CMK (cell line): ENCODE data around the gene ZNF547.

ENCODE experiments used
- DNase-seq: peaks from one replicate; pipeline ENCODE4 v3.0.0-alpha.2; 2010; ENCODE audit warnings: low read depth

ZNF547 gene

GRCh38 chr19:57362997-57363687, at the start of gene ZNF547, which contains the start of gene TRAPPC2B:
ZNF547 (plus strand) TSS chr19:57363551; CDS start chr19:57368556, 5,005 bp downstream.
TRAPPC2B (plus strand) TSS chr19:57363551; CDS start chr19:57364834, 1,283 bp downstream.
- DNase-seq: peak; percentile 99

GRCh38 chr19:57314146-57314545, 49.2 kb upstream of the ZNF547 start:
- no peak for DNase-seq

DNA sequence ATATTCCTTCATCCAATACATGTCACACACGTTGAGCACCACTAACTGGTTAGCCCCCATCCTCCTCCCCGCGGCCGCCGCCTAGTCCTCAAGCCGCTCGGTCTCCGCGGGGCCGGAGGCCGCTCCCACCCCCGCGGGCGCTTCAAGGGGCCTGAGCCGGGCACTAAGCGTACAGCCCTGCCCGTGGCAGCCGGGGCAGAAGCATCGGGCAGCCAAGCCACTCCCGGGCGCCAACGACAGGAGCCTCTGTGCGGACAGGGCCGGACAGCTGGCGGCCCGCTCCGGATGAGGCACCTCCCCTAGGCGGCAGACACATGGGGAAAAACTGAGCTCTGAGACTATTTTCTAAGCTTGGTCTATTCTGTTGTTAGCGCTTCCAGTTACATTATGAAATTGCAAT, 45.8 kb upstream of the ZNF547 start:
- no peak for DNase-seq

DNA sequence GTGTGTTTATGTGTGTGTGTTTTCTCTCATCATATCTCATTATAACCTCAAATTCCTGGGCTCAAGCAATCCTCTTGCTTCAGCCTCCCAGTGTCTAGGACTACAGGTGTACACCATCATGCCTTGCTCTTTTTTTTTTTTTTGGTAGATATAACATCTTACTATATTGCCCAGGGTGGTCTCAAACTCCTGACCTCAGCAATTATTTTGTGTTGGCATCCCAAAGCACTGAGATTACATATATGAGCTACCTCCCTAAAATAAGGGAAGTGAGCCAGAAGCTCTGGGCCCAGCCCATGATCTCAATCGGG, 43.5 kb upstream of the ZNF547 start:
- DNase-seq: no peak

- peak; percentile 89 for DNase-seq
These were observed 42.9 kb upstream of the ZNF547 start, which contains the start of gene ZNF543 for GRCh38 chr19:57320180-57321084. ZNF543 (plus strand) TSS chr19:57320472; CDS start chr19:57320854, 382 bp downstream.

DNA sequence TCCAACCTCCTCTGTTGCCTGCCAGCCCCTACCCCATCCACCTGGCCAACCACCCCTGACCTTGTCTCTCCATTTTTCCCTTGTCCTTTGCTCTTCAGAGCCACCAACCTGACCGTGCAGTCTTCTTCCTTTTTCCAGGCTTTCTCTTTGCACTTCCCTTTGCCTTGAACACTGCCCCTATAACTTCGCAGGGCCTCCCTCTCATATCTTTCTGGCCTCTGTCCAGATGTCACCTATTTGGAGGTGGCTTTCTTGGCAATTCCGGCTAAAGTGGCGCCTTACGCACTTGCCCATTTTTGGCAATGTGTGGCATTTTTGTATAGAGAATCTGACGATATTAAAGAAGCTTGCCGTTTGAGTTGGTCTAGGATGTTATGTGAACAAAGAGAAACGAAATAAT, 42.2 kb upstream of the ZNF547 start:
- no peak for DNase-seq

- no peak for DNase-seq
These were observed 41.6 kb upstream of the ZNF547 start for GRCh38 chr19:57321751-57322150.

DNA sequence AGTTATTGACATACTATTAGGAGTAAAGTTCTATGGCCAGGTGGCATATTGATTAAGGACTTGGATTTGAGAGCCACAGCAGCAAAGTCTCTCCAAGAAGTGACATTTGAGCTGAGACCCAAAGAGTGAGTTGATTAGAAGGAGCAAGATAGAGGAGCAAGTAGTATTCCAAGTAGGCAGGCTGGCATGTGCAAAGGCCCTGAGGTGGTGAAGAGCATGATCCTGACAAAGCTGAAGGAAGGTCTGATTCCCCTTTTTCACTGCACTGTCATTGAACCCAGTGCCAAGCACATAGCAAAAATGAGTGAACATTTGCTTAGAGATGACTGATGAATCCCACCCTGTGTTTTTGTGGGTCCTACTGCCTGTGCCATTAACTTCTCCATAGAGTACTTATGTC, 38.4 kb upstream of the ZNF547 start:
- DNase-seq: no peak

- no peak for DNase-seq
These were observed 35.4 kb upstream of the ZNF547 start for GRCh38 chr19:57327993-57328392.

DNA sequence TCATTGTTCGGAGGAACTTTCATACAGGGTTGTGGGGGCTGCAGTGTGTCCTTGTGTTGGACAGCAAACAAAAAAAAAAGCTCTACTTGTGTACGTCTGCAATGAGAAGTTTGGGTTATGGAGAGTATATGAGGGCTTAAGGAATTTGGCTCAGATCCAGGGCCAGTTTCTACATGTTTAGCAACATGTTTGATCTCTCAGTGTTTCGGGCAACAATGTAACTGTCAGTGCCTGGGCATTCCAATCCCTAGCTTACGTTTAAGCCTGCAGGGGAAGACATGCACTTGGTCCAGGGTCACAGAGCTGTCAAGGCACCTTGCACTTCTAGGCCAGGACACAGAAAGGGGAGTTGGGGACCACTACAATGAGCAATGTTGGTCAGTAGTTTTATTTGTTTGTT, 29.2 kb upstream of the ZNF547 start:
- no peak for DNase-seq

DNA sequence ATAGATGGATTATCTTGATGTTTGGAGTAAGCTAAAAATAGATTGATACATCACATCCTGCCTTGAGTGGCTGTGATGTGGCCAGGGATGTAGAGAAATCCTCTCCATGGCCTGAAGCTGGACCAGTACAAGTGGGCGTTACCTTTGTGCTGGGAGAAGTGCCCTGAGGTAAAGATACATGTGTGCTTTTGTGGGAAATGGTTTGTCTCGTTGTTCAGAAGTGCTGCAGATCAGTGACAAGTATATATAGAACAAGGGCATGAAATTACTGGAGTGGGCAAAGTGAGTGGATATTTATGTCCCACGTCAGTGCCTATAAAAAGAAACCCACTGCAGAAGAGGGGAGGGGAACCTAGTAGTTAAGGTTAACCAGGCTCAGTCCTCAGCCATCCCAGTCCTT, 24.5 kb upstream of the ZNF547 start:
- no peak for DNase-seq

GRCh38 chr19:57342582-57342981, 20.8 kb upstream of the ZNF547 start:
- DNase-seq: no peak

GRCh38 chr19:57348136-57348535, 15.2 kb upstream of the ZNF547 start:
- no peak for DNase-seq

GRCh38 chr19:57350877-57351805, 12.2 kb upstream of the ZNF547 start, which contains the start of gene ZNF304:
ZNF304 (plus strand) TSS chr19:57351271; CDS start chr19:57351665, 394 bp downstream.
- DNase-seq: peak; percentile 76

- no peak for DNase-seq
These were observed 11.5 kb upstream of the ZNF547 start for GRCh38 chr19:57351867-57352266.

DNA sequence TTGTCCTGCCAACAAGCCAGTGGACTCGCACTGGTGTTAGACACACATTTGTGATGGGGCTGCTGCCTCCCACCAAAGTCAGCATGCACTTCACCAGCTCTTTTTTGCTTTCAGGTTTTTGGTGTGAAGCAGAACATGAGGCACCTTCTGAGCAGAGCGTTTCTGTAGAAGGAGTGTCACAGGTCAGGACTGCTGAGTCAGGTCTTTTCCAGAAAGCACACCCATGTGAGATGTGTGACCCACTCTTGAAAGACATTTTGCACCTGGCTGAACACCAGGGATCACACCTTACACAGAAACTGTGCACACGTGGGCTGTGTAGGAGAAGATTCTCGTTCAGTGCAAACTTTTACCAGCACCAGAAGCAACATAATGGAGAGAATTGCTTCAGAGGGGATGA, 7.4 kb upstream of the ZNF547 start:
- no peak for DNase-seq

DNA sequence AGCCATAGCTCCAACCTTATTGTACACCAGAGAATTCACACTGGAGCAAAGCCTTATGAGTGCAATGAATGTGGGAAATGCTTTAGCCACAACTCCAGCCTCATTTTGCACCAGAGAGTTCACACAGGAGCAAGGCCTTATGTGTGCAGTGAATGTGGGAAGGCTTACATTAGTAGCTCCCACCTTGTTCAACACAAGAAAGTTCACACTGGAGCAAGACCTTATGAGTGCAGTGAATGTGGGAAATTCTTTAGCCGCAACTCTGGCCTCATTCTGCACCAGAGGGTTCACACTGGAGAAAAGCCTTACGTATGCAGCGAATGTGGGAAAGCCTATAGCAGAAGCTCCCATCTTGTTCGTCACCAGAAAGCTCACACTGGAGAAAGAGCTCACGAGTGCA, 5.9 kb upstream of the ZNF547 start:
- no peak for DNase-seq

DNA sequence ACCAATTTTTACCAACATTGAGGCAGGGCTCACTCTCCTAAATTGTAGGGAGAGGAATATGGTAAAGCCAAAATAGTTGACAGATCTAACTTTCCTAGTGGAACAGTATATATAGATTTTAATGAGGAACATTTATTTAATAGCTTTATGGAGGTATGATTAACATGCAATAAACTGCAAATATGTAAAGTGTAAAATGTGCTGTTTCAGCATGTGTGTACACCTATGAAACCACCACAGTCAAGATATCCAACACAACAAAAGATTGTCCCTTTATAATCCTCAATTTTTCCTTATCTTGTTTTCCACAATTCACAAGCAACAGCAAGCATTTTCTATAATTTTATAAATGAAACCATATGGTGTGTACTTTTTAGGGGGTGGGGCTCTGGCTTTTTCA, 4.1 kb upstream of the ZNF547 start:
- no peak for DNase-seq

GRCh38 chr19:57362419-57362818, 932 bp upstream of the ZNF547 start:
- no peak for DNase-seq

- DNase-seq: no peak
These were observed 384 bp downstream of the ZNF547 start for GRCh38 chr19:57363688-57364181.

DNA sequence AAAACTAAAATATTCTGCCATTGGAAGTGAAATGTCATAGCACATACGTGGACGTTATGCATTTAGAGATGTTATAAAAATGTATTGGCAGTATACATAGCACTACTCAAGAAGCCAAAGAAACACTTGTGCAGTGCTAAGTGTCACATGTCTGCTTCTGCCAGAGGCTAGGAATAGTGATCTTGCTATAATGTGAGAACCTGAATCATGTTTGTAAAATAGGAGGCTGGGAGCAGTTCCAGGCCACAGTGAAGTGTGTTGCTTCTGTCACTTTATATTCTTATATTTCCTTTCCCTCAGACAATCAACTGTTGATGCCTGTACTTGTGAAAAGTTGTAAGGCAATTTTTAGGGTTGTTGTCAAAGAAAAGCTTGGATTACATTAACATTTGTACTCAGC, 3.4 kb downstream of the ZNF547 start:
- no peak for DNase-seq

DNA sequence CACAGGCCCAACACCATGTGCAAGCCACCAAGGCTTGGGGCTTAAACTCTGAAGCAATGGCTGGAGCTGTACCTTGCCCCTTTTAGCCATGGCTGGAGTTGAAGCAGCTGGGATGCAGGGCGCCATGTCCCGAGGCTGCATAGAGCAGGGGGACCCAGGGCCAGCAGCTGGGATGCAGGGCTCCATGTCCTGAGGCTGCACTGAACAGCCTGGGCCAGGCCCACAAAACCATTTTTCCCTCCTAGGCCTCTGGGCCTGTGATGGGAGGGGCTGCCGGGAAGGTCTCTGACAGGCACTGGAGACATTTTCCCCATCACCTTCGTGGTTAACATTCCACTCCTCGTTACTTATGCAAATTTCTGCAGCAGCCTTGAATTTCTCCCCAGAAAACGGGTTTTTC, 10.8 kb downstream of the ZNF547 start:
- DNase-seq: no peak
